K562 (cell line): ENCODE data around the gene FLRT1. TPM values are rescaled to one million over a fixed set of nuclear protein-coding genes. Genes with fewer than 3 reads are reported as not detected.

Experiments used
- ATAC-seq: fragments of 200-7000 bp; cut with Tn5 transposase; 3 replicates; pipeline ENCODE4 v1.9.1; 2020; ENCODE audit warnings: moderate library complexity
- BruUV-seq: library from RNA; stranded (reverse); fragments of 400-500 nt; replicated peaks from 2 replicates; lab custom pipeline; 2021; lab: Mats Ljungman, UMichigan
- CTCF ChIA-PET: fragments of 300-600 bp; formaldehyde crosslinking; extraction: SDS; loops from one replicate; lab custom pipeline; 2021; ENCODE audit warnings: low intra/inter-chr PET ratio; lab: Yijun Ruan, JAX
- POLR2A ChIA-PET: fragments of 300-600, 350-650 bp; sonication (Branson Sonifier 250); formaldehyde crosslinking; extraction: SDS; loops from one replicate; lab custom pipeline; 2021; ENCODE audit warnings: antibody characterized with exemption, inconsistent platforms; lab: Yijun Ruan, JAX
- DNase-seq, 4 experiments: peaks; one replicate each; pipeline versions ENCODE4 v3.0.0 to v3.0.0-alpha.2; 2011 to 2018; ENCODE audit warnings: low spot score in 3 of 4, mixed read lengths in 3 of 4; ENCODE audit errors: extremely low read depth in 1 of 4
- FAIRE-seq: peaks from 2 replicates; lab custom pipeline; 2011; peaks lifted over from hg19 to GRCh38; lab: Jason Lieb, UNC
- H2AFZ ChIP-seq: 2 replicates; pipeline ENCODE4 v1.6.0; 2011; ENCODE audit warnings: low read depth, low read length, control low read depth, inconsistent platforms
- H3K27ac ChIP-seq: fragments of 200-600 bp; 3 replicates; pipeline ENCODE4 v1.8.0; 2011; ENCODE audit warnings: low read depth, mild to moderate bottlenecking, control low read depth, inconsistent platforms, low read length, moderate library complexity, mixed read lengths; ENCODE audit errors: extremely low read depth
- H3K27me3 ChIP-seq, 2 experiments: fragments of 300-600 bp in 1 of 2; 2 replicates in 1 of 2; 3 replicates in 1 of 2; pipeline versions ENCODE4 v1.6.0 to v1.8.0; 2011; ENCODE audit warnings: inconsistent platforms in 2 of 2, low read length in 2 of 2, mild to moderate bottlenecking in 1 of 2, mixed read lengths in 1 of 2, moderate library complexity in 1 of 2; ENCODE audit not compliant: control insufficient read depth in 2 of 2, insufficient read depth in 2 of 2
- H3K36me3 ChIP-seq: fragments of 300-600 bp; 3 replicates; pipeline ENCODE4 v1.8.0; 2011; ENCODE audit warnings: mild to moderate bottlenecking, low read length, inconsistent platforms; ENCODE audit not compliant: control insufficient read depth, insufficient read depth
- H3K4me1 ChIP-seq, 2 experiments: fragments of 200-600 bp in 1 of 2; replicated peaks in 1 of 2; 2 replicates in 1 of 2; 3 replicates in 1 of 2; pipeline versions ENCODE4 v1.5.1 to v1.8.0; 2011; ENCODE audit warnings: inconsistent platforms in 2 of 2, low read length in 2 of 2, mild to moderate bottlenecking in 1 of 2, mixed read lengths in 1 of 2, moderate library complexity in 1 of 2; ENCODE audit not compliant: control insufficient read depth in 2 of 2, insufficient read depth in 2 of 2
- H3K4me2 ChIP-seq: 2 replicates; pipeline ENCODE4 v1.6.1; 2011; ENCODE audit warnings: low read length, control low read depth, inconsistent platforms, mixed read lengths; ENCODE audit not compliant: insufficient read depth
- H3K4me3 ChIP-seq: fragments of 200-600 bp; sonication (generic), shearing (Covaris generic); 2 replicates; pipeline ENCODE4 v1.5.1; 2016; ENCODE audit warnings: control low read depth, inconsistent platforms
- H3K79me2 ChIP-seq: fragments of 200-600 bp; 3 replicates; pipeline ENCODE4 v1.8.0; 2011; ENCODE audit warnings: low read length, inconsistent platforms; ENCODE audit not compliant: control insufficient read depth, insufficient read depth
- H3K9ac ChIP-seq, 2 experiments: 2 replicates each; pipeline versions ENCODE4 v1.6.0 to v1.6.1; 2011; ENCODE audit warnings: low read depth in 2 of 2, low read length in 2 of 2, control low read depth in 1 of 2, inconsistent platforms in 1 of 2, mild to moderate bottlenecking in 1 of 2, mixed read lengths in 1 of 2; ENCODE audit not compliant: insufficient read depth in 1 of 2
- H3K9me1 ChIP-seq: one replicate; pipeline ENCODE4 v1.6.0; 2011; ENCODE audit warnings: inconsistent platforms, mild to moderate bottlenecking, low read length, moderate library complexity; ENCODE audit not compliant: control insufficient read depth, insufficient read depth
- H3K9me3 ChIP-seq: replicated peaks from 2 replicates; pipeline ENCODE4 v1.5.1; 2011; ENCODE audit warnings: low read depth, low read length, inconsistent platforms; ENCODE audit not compliant: control insufficient read depth, insufficient read depth
- H4K20me1 ChIP-seq: replicated peaks from 2 replicates; pipeline ENCODE4 v1.6.1; 2011; ENCODE audit warnings: low read length, inconsistent platforms, mixed read lengths; ENCODE audit not compliant: control insufficient read depth, insufficient read depth
- BRF1 ChIP-seq: IDR thresholded peaks from 3 replicates; pipeline ENCODE4 v1.6.1; 2011; ENCODE audit warnings: borderline replicate concordance, mild to moderate bottlenecking; ENCODE audit not compliant: insufficient read length; ENCODE audit errors: extremely low read depth
- DPF2 ChIP-seq: fragments of 450-650 bp; IDR thresholded peaks from 2 replicates; pipeline ENCODE4 v1.6.1; 2016
- ELF1 ChIP-seq: fragments of 200-800 bp; sonication (Bioruptor generic); IDR thresholded peaks from 2 replicates; pipeline ENCODE4 v1.6.1; 2016; ENCODE audit warnings: missing genetic modification characterization, missing compliant biosample characterization
- ESRRA ChIP-seq: fragments of 450-650 bp; IDR thresholded peaks from 2 replicates; pipeline ENCODE4 v1.6.1; 2014; ENCODE audit warnings: low read depth, mild to moderate bottlenecking, moderate library complexity, borderline replicate concordance
- FOXJ3 ChIP-seq: sonication (generic); formaldehyde crosslinking; IDR thresholded peaks from 2 replicates; pipeline ENCODE4 v1.4.0; 2020; ENCODE audit warnings: mild to moderate bottlenecking, missing genetic modification reagents
- HDAC6 ChIP-seq: IDR thresholded peaks from 2 replicates; pipeline ENCODE4 v1.6.1; 2012; ENCODE audit warnings: low read depth, mild to moderate bottlenecking, control low read depth, inconsistent platforms, low read length, moderate library complexity
- HMG20B ChIP-seq: fragments of 250-450 bp; sonication (Bioruptor Pico); IDR thresholded peaks from 2 replicates; pipeline ENCODE4 v1.5.0; 2021; ENCODE audit warnings: mild to moderate bottlenecking
- KAT7 ChIP-seq: sonication (generic); formaldehyde crosslinking; IDR thresholded peaks from 2 replicates; pipeline ENCODE4 v1.8.0; 2022; ENCODE audit warnings: missing genetic modification reagents, mild to moderate bottlenecking, borderline replicate concordance
- MTA2 ChIP-seq: fragments of 450-650 bp; IDR thresholded peaks from 2 replicates; pipeline ENCODE4 v1.6.1; 2016; ENCODE audit warnings: low read depth
- NCOA2 ChIP-seq, 2 experiments: fragments of 450-650 bp; IDR thresholded peaks; 2 replicates each; pipeline ENCODE4 v1.6.1; 2018; ENCODE audit warnings: mild to moderate bottlenecking in 2 of 2, moderate library complexity in 1 of 2; ENCODE audit not compliant: partially characterized antibody in 2 of 2
- RBFOX2 ChIP-seq: fragments of 200-400 bp; formaldehyde crosslinking; IDR thresholded peaks from 2 replicates; pipeline ENCODE4 v1.6.1; 2017; ENCODE audit warnings: low read depth, mild to moderate bottlenecking, low read length, moderate library complexity
- ZNF143 ChIP-seq: sonication (generic); formaldehyde crosslinking; IDR thresholded peaks from 2 replicates; pipeline ENCODE4 v1.9.0; 2022; ENCODE audit warnings: mild to moderate bottlenecking, missing genetic modification reagents
- ZNF212 ChIP-seq: fragments of 450-650 bp; formaldehyde crosslinking; IDR thresholded peaks from 2 replicates; pipeline ENCODE4 v1.4.0; 2020; ENCODE audit warnings: mild to moderate bottlenecking
- ZNF282 ChIP-seq: sonication (generic); formaldehyde crosslinking; IDR thresholded peaks from 2 replicates; pipeline ENCODE4 v1.8.1; 2023; ENCODE audit warnings: missing genetic modification reagents
- ZNF77 ChIP-seq: fragments of 250-450 bp; sonication (Bioruptor Pico); IDR thresholded peaks from 2 replicates; pipeline ENCODE4 v1.5.0; 2020
- WGBS: fragments of 100-300 bp; shearing (Covaris generic); methylation state at CpG from one replicate; pipeline ENCODE4 v1.1.6; 2016; ENCODE audit warnings: low coverage, mixed read lengths; ENCODE audit not compliant: insufficient coverage; ENCODE audit errors: missing lambda C conversion rate; 5-methylcytosine and 5-hydroxymethylcytosine counted together
- in situ Hi-C: fragments of 300-500 bp; cut with MboI; formaldehyde crosslinking; loops from 4 replicates; pipeline ENCODE4 v1.15.0; 2018; ENCODE audit warnings: inconsistent platforms, mixed read lengths
- intact Hi-C: fragments of 100-400 bp; cut with micrococcal nuclease; formaldehyde crosslinking; loops from 2 replicates; pipeline ENCODE4 v1.14.2; 2022
- polyA plus RNA-seq, 8 experiments: library from polyadenylated mRNA; depleted of rRNA in 4 of 8; stranded (reverse) in 5 of 8; unstranded in 3 of 8; fragments of >200 nt; fragmentation: Nextera tagmentation in 2 of 8; fragmentation: Illumina TruSeq in 1 of 8; extraction: Ambion mirVana in 2 of 8; extraction: Trizol in 1 of 8; gene quantifications; 2 replicates each; pipeline versions ENCODE4 v1.2.1 to v1.2.3, GENCODE V29; 2011 to 2014; ENCODE audit warnings: inconsistent platforms in 1 of 8, missing spikeins in 1 of 8
- total RNA-seq, 7 experiments: library from RNA; depleted of rRNA in 6 of 7; stranded (reverse); fragments of >200 nt in 6 of 7; fragmentation: Illumina TruSeq in 2 of 7; extraction: Trizol in 2 of 7; gene quantifications; 2 replicates each; pipeline versions ENCODE4 v1.2.1 to v1.2.3, GENCODE V29; 2011 to 2021; ENCODE audit warnings: low replicate concordance in 1 of 7
- TF ChIP-seq, protein P1 (sequence below): sonication (generic); formaldehyde crosslinking; IDR thresholded peaks from 2 replicates; pipeline ENCODE4 v1.4.0; 2020; ENCODE audit warnings: mild to moderate bottlenecking, missing genetic modification reagents
- TF ChIP-seq, protein P2 (sequence below), 2 experiments: IDR thresholded peaks in 1 of 2; conservative IDR thresholded peaks in 1 of 2; 2 replicates each; pipeline ENCODE4 v1.6.1; 2016; ENCODE audit warnings: low read depth in 2 of 2, mild to moderate bottlenecking in 1 of 2, missing compliant biosample characterization in 1 of 2, missing genetic modification characterization in 1 of 2, moderate library complexity in 1 of 2
- TF ChIP-seq, protein P3 (sequence below), 2 experiments: fragments of 250-450 bp in 1 of 2; fragments of 450-650 bp in 1 of 2; sonication (Bioruptor Pico) in 1 of 2; IDR thresholded peaks; 2 replicates each; pipeline versions ENCODE4 v1.6.1 to v1.8.0; 2016 to 2021; ENCODE audit warnings: mild to moderate bottlenecking in 2 of 2, moderate library complexity in 2 of 2, missing compliant biosample characterization in 1 of 2, missing genetic modification characterization in 1 of 2

Gene FLRT1
- total and polyA plus RNA-seq, 9 of the 15 experiments (the other 6 are each of a cell fraction or from before 2014, with no cell fraction given) = not detected

DNA sequence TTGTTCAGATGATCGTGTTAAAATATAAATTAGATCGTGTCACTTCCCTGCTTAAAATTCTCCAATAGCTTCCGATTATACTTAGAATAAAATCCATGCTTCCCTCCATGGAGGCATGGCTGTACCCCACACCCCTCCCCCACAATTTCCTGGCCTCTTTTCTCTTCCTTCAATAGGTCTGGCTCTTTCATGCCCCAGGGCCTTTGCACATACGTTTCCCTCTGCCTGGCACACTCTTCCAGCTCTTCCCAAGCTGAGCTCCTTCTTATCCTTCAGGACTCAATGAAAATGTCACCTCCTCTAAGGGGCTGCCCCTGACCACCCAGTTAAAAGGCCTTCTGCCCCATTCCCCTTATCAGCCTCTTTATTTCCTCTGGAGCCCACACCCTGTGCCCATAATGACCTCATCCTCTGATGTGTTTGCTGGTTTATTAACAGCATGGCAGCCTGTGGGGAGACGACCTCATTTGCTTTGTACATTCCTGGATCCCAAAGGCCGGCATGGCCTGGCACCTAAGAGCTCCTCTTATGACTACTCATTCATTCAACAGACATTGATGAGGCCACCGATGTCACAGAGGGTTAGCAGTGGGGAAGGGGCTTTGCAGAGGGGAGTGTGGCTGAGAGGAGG, 9.0 kb upstream of the FLRT1 start:
- in situ Hi-C loops = no loop called here
- WGBS = 58% methylated on average over 7 of the region's 7 CpGs
- no peak overlapping the region for H3K9ac ChIP-seq
- no peaks in the 10 kb centered on the region for H3K36me3 ChIP-seq
- peaks cover 0 to 38% of the 10 kb centered on the region in 2 experiments; a peak in 2 of 5 replicates for H3K4me1 ChIP-seq
- no peak overlapping the region for H3K27ac ChIP-seq
- no peaks in the 10 kb centered on the region for H3K27me3 ChIP-seq
- ChIA-PET CTCF (no interaction called here), POLR2A (interaction anchor here (0.7 to 1.0 kb wide), 3 partner anchors 10 to 49 kb away, joined by 3 to 4 read pairs (median 3); no protein-coding TSS in a partner anchor)
- H3K4me3 ChIP-seq = no peak overlapping the region
- ATAC-seq (no peak), DNase-seq (no peak), FAIRE-seq (no peak)
- H3K9me1 ChIP-seq = no peaks in the 10 kb centered on the region
- H3K9me3 ChIP-seq = no peaks in the 10 kb centered on the region
- peaks cover 68% of the 10 kb centered on the region for H4K20me1 ChIP-seq
- BruUV-seq = no TSS peak
- H3K4me2 ChIP-seq = no peak overlapping the region
- no peak overlapping the region for H2AFZ ChIP-seq
- no peaks in the 10 kb centered on the region for H3K79me2 ChIP-seq
- intact Hi-C loops = no loop called here
- TF ChIP-seq ZNF143 (CRISPR knock-in tag) (no peak), MTA2 (no peak), HDAC6 (no peak), BRF1 (no peak), FOXJ3 (CRISPR knock-in tag) (no peak), ZNF77 (CRISPR knock-in tag) (no peak), DPF2 (no peak), RBFOX2 (no peak), NCOA2 (IDR thresholded peaks at IDR 0.05; ENCODE audit: partially characterized antibody in 2 of 2) (no peak), ZNF282 (CRISPR knock-in tag) (no peak), HMG20B (CRISPR knock-in tag) (no peak), ESRRA (no peak), ELF1 (tag) (no peak), ZNF212 (CRISPR knock-in tag) (no peak), KAT7 (CRISPR knock-in tag) (no peak)
- TF ChIP-seq, protein P1, sequence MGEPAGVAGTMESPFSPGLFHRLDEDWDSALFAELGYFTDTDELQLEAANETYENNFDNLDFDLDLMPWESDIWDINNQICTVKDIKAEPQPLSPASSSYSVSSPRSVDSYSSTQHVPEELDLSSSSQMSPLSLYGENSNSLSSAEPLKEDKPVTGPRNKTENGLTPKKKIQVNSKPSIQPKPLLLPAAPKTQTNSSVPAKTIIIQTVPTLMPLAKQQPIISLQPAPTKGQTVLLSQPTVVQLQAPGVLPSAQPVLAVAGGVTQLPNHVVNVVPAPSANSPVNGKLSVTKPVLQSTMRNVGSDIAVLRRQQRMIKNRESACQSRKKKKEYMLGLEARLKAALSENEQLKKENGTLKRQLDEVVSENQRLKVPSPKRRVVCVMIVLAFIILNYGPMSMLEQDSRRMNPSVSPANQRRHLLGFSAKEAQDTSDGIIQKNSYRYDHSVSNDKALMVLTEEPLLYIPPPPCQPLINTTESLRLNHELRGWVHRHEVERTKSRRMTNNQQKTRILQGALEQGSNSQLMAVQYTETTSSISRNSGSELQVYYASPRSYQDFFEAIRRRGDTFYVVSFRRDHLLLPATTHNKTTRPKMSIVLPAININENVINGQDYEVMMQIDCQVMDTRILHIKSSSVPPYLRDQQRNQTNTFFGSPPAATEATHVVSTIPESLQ = no peak
- TF ChIP-seq, protein P2, sequence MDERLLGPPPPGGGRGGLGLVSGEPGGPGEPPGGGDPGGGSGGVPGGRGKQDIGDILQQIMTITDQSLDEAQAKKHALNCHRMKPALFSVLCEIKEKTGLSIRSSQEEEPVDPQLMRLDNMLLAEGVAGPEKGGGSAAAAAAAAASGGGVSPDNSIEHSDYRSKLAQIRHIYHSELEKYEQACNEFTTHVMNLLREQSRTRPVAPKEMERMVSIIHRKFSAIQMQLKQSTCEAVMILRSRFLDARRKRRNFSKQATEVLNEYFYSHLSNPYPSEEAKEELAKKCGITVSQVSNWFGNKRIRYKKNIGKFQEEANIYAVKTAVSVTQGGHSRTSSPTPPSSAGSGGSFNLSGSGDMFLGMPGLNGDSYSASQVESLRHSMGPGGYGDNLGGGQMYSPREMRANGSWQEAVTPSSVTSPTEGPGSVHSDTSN (CRISPR knock-in tag; IDR thresholded peaks at IDR 0.05; ENCODE audit: low read depth) = no peak
- TF ChIP-seq, protein P2 (tag; conservative IDR thresholded peaks at IDR 0.05; ENCODE audit: low read depth) = no peak
- TF ChIP-seq, protein P3, sequence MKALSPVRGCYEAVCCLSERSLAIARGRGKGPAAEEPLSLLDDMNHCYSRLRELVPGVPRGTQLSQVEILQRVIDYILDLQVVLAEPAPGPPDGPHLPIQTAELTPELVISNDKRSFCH (CRISPR knock-in tag; IDR thresholded peaks at IDR 0.05) = no peak
- TF ChIP-seq, protein P3 (tag; IDR thresholded peaks at IDR 0.05) = no peak
